Loucy (cell line): ENCODE results near the gene MAN1B1.

Experiments used
- H2AFZ ChIP-seq: fragments of 200-600 bp; sonication (generic); 2 replicates; pipeline ENCODE4 v1.6.0; 2016; ENCODE audit warnings: antibody characterized with exemption, mild to moderate bottlenecking, low read length, moderate library complexity
- H3F3A ChIP-seq: fragments of 200-600 bp; 2 replicates; pipeline ENCODE4 v1.6.0; 2016; ENCODE audit warnings: antibody characterized with exemption, low read depth, mild to moderate bottlenecking
- H3K27me3 ChIP-seq: fragments of 200-600 bp; sonication (generic); 2 replicates; pipeline ENCODE4 v1.6.1; 2014; ENCODE audit warnings: low read length, mild to moderate bottlenecking; ENCODE audit not compliant: insufficient read depth, poor library complexity, severe bottlenecking
- H3K36me3 ChIP-seq: fragments of 200-600 bp; sonication (generic); 2 replicates; pipeline ENCODE4 v1.6.1; 2016; ENCODE audit warnings: low read length; ENCODE audit not compliant: insufficient read depth
- H3K4me1 ChIP-seq: fragments of 200-600 bp; sonication (generic); 2 replicates; pipeline ENCODE4 v1.5.1; 2014; ENCODE audit warnings: low read length, mild to moderate bottlenecking; ENCODE audit not compliant: insufficient read depth, poor library complexity, severe bottlenecking
- H3K4me2 ChIP-seq: fragments of 200-600 bp; sonication (generic); 2 replicates; pipeline ENCODE4 v1.6.0; 2014; ENCODE audit warnings: antibody characterized with exemption, low read length, low read depth, mild to moderate bottlenecking; ENCODE audit not compliant: poor library complexity, severe bottlenecking
- H3K4me3 ChIP-seq: fragments of 200-600 bp; sonication (generic); 2 replicates; pipeline ENCODE4 v1.5.1; 2014; ENCODE audit warnings: low read length, mild to moderate bottlenecking, mixed read lengths; ENCODE audit not compliant: poor library complexity, severe bottlenecking
- H3K79me2 ChIP-seq: fragments of 200-600 bp; sonication (generic); 2 replicates; pipeline ENCODE4 v1.6.1; 2014; ENCODE audit warnings: low read length; ENCODE audit not compliant: insufficient read depth
- H3K9ac ChIP-seq: fragments of 200-600 bp; sonication (generic); 2 replicates; pipeline ENCODE4 v1.6.0; 2014; ENCODE audit warnings: mild to moderate bottlenecking, low read depth, low read length, moderate library complexity; ENCODE audit not compliant: poor library complexity, severe bottlenecking
- H3K9me2 ChIP-seq: fragments of 200-600 bp; sonication (generic); replicated peaks from 2 replicates; pipeline ENCODE4 v1.6.1; 2016; ENCODE audit warnings: low read depth, low read length, mixed read lengths
- H3K9me3 ChIP-seq: fragments of 200-600 bp; sonication (generic); 2 replicates; pipeline ENCODE4 v1.6.1; 2014; ENCODE audit warnings: mild to moderate bottlenecking, antibody characterized with exemption, low read length, low read depth; ENCODE audit not compliant: insufficient read depth
- H4K20me1 ChIP-seq: fragments of 200-600 bp; sonication (generic); 2 replicates; pipeline ENCODE4 v1.6.0; 2014; ENCODE audit warnings: antibody characterized with exemption, low read length, mild to moderate bottlenecking; ENCODE audit not compliant: insufficient read depth, poor library complexity, severe bottlenecking
- CTCF ChIP-seq: fragments of 200-600 bp; sonication (generic); conservative IDR thresholded peaks from 2 replicates; pipeline ENCODE4 v1.5.1; 2014; ENCODE audit warnings: mild to moderate bottlenecking, antibody characterized with exemption, low read length
- EZH2phosphoT487 ChIP-seq: fragments of 200-600 bp; IDR thresholded peaks from 2 replicates; pipeline ENCODE4 v1.6.1; 2018; ENCODE audit warnings: antibody characterized with exemption, mild to moderate bottlenecking, moderate library complexity, borderline replicate concordance

The MAN1B1 gene

GRCh38 chr9:137053944-137054931, 32.5 kb upstream of the MAN1B1 start, which contains the start of gene ENTPD2:
Gene ENTPD2 (minus strand): TSS chr9:137054061. CDS start chr9:137053997, 64 bp downstream.
- H3K36me3 ChIP-seq = no peaks in the 10 kb centered on the region
- H3K9me3 ChIP-seq = no peaks in the 10 kb centered on the region
- no peak within 1 kb of the TSS for H3K4me3 ChIP-seq
- no peak within 1 kb of the TSS for H3K9ac ChIP-seq
- no peak within 1 kb of the TSS for H2AFZ ChIP-seq
- H3F3A ChIP-seq = no peaks in the 10 kb centered on the region
- no peaks in the 10 kb centered on the region for H3K9me2 ChIP-seq
- TF ChIP-seq CTCF = no peak
- no peak for TF ChIP-seq EZH2phosphoT487
- no peak within 1 kb of the TSS for H3K4me2 ChIP-seq
- no peaks in the 10 kb centered on the region for H3K4me1 ChIP-seq
- H4K20me1 ChIP-seq = no peaks in the 10 kb centered on the region
- no peaks in the 10 kb centered on the region for H3K27me3 ChIP-seq
- H3K79me2 ChIP-seq = no peaks in the 10 kb centered on the region

DNA sequence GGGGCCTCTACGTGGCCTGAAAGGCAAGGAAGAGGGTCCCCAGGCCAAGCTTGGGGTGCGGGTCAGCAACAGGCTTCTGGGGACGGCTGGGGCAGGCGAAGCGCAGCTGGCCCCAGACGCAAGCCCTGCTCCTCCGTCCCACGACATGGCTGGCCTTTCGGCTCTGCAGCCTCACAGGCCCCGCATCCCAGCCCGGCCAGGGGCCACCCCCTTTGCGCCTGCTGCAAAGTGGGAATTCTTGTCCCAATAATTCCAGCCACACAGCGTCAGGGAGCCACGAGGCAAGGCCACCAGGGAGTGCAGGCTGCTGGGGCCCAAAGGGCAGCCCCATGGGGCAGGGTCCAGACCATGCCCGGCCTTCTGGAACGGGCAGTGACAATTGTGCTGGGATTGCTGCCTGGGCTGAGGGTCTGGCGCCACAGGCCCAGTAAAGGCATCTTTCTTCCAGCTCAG, 31.8 kb upstream of the MAN1B1 start:
- Histone ChIP-seq H3K79me2 (no peaks in the 10 kb centered on the region), H3F3A (no peaks in the 10 kb centered on the region), H3K27me3 (no peaks in the 10 kb centered on the region), H3K4me3 (no peak overlapping the region), H3K36me3 (no peaks in the 10 kb centered on the region), H3K4me1 (no peaks in the 10 kb centered on the region), H3K9me2 (no peaks in the 10 kb centered on the region), H3K4me2 (no peak overlapping the region), H4K20me1 (no peaks in the 10 kb centered on the region), H3K9me3 (no peaks in the 10 kb centered on the region), H2AFZ (no peak overlapping the region), H3K9ac (no peak overlapping the region)
- TF ChIP-seq CTCF (no peak), EZH2phosphoT487 (no peak)

DNA sequence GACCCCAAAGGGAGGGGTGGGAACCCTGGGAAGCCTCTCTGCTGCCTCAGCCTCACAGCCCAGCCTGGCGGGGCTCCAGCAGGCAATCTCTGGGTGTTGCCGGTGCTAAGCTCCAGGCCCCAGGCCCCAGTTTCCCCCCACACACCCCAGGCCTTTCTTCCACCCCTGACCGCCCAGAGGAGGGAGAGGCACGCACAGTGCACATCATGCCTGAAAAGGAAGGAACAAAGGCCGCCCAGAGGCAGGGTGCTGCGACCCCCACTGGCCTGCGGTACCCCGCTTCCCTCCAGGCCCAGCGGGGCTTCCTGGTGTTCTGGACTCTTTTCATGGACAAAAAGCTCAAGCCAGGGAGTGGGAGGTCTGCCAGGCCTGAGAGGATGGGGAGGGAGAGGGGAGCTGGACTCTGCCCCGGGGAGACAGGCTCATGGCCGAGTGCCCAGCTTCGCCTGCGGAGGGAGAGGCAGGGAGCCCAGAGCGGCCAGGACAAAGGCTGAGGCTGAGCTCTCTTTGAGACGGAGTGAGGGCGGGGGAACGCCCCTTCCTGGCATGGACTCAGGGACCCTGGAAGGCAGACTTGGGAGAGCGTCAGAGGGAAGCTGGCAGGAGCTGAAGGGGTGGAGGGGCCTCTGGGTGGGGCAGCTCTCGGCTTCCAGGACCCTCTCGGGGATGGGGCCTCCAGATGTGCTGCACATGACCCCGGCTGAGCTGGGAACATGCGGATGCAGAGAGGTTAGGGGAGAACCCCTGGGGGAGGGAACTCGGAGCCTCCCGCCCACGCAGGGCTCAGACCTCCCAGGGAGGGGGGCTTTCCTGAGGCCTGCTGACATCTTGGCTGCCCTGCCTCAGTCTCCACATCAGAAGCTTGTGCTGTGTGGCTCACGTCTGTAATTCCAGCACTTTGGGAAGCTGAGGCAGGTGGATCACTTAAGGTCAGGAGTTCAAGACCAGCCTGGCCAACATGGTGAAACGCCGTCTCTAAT, 31.1 kb upstream of the MAN1B1 start:
- Histone ChIP-seq H3K4me2 (no peak overlapping the region), H3K79me2 (no peaks in the 10 kb centered on the region), H3K9ac (no peak overlapping the region), H3K36me3 (no peaks in the 10 kb centered on the region), H3K4me1 (no peaks in the 10 kb centered on the region), H3K9me3 (no peaks in the 10 kb centered on the region), H3F3A (no peaks in the 10 kb centered on the region; the same call in 1 of the 2 replicates), H3K4me3 (no peak overlapping the region), H4K20me1 (no peaks in the 10 kb centered on the region), H3K9me2 (no peaks in the 10 kb centered on the region), H3K27me3 (no peaks in the 10 kb centered on the region), H2AFZ (no peak overlapping the region)
- TF ChIP-seq EZH2phosphoT487 (no peak), CTCF (no peak)
